ENCODE data around the gene CLBA1.

DNA sequence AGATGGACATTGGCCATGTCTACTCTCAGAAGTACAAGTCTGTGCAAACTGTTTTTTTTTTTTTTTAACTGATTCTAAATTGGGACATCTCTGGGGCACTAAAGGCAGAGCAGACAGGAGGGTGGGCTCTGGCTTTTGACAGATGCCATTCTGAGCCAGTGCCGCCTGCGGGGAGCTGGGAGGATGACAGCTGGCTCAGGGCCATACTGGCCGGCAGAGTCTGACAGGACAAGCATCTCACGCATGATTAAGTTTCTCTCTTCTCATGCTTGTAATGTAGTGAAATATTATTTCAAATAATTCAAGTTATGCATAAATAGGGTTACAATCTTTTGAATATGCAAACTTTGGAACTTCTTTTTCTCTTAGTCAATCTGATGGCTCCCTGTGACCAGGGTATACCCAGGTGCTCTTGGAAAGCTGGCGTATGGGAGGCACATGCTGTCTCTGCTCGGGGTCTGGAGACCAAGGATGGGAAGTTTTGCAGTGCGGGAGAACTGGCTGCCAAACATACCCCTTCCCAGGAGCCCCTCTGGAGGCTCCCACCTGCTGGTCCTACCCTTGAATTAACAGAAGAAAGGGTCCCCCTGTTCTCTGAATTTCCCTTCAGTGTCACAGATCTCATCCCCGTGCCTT lies 27.7 kb downstream of the CLBA1 start:
- TF ChIP-seq, protein P1, sequence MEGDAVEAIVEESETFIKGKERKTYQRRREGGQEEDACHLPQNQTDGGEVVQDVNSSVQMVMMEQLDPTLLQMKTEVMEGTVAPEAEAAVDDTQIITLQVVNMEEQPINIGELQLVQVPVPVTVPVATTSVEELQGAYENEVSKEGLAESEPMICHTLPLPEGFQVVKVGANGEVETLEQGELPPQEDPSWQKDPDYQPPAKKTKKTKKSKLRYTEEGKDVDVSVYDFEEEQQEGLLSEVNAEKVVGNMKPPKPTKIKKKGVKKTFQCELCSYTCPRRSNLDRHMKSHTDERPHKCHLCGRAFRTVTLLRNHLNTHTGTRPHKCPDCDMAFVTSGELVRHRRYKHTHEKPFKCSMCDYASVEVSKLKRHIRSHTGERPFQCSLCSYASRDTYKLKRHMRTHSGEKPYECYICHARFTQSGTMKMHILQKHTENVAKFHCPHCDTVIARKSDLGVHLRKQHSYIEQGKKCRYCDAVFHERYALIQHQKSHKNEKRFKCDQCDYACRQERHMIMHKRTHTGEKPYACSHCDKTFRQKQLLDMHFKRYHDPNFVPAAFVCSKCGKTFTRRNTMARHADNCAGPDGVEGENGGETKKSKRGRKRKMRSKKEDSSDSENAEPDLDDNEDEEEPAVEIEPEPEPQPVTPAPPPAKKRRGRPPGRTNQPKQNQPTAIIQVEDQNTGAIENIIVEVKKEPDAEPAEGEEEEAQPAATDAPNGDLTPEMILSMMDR (IDR thresholded peaks at IDR 0.05) = no peak
- no peak for TF ChIP-seq EZH2 (IDR thresholded peaks at IDR 0.05; ENCODE audit: borderline replicate concordance, insufficient read depth, low read depth, low read length, poor library complexity, severe bottlenecking)

Measured in B cell (primary cell).